ENCODE results near the gene RSAD1. TPM values are rescaled to one million over a fixed set of nuclear protein-coding genes. Genes with fewer than 3 reads are reported as not detected.

RSAD1 gene
- total RNA-seq, 1 donor = 31.0 TPM

GRCh38 chr17:50488880-50489279, 10.2 kb downstream of the RSAD1 start:
- DNase-seq (ENCODE audit: low read depth in 2 of 3, low spot score in 2 of 3) = no peak

GRCh38 chr17:50491505-50491904, 12.8 kb downstream of the RSAD1 start:
- no peak for DNase-seq (ENCODE audit: low read depth in 2 of 3, low spot score in 2 of 3)

- no peak for DNase-seq (ENCODE audit: low read depth in 2 of 3, low spot score in 2 of 3)
These were observed 13.6 kb downstream of the RSAD1 start for GRCh38 chr17:50492214-50492613.

GRCh38 chr17:50493744-50494143, 15.1 kb downstream of the RSAD1 start:
- DNase-seq (ENCODE audit: low read depth in 2 of 3, low spot score in 2 of 3) = no peak

- no peak for DNase-seq (ENCODE audit: low read depth in 2 of 3, low spot score in 2 of 3)
These were observed 16.7 kb downstream of the RSAD1 start for GRCh38 chr17:50495217-50495823.

GRCh38 chr17:50495918-50496317, 17.3 kb downstream of the RSAD1 start:
- no peak for DNase-seq (ENCODE audit: low read depth in 2 of 3, low spot score in 2 of 3)

- no peak for DNase-seq (ENCODE audit: low read depth in 2 of 3, low spot score in 2 of 3)
These were observed 19.6 kb downstream of the RSAD1 start for GRCh38 chr17:50498021-50498874.

GRCh38 chr17:50499270-50499669, 20.6 kb downstream of the RSAD1 start:
- DNase-seq (ENCODE audit: low read depth in 2 of 3, low spot score in 2 of 3) = no peak

GRCh38 chr17:50499721-50500120, 21.1 kb downstream of the RSAD1 start:
- no peak for DNase-seq (ENCODE audit: low read depth in 2 of 3, low spot score in 2 of 3)

- DNase-seq (ENCODE audit: low read depth in 2 of 3, low spot score in 2 of 3) = peak in 1 of 3 donors; percentile 49
These were observed 22.4 kb downstream of the RSAD1 start for GRCh38 chr17:50501054-50501453.

GRCh38 chr17:50502301-50502990, 23.8 kb downstream of the RSAD1 start:
- DNase-seq (ENCODE audit: low read depth in 2 of 3, low spot score in 2 of 3) = no peak

- DNase-seq (ENCODE audit: low read depth in 2 of 3, low spot score in 2 of 3) = no peak
These were observed 27.0 kb downstream of the RSAD1 start for GRCh38 chr17:50505591-50506130.

- DNase-seq (ENCODE audit: low read depth in 2 of 3, low spot score in 2 of 3) = no peak
These were observed 27.6 kb downstream of the RSAD1 start for GRCh38 chr17:50506298-50506697.

GRCh38 chr17:50507871-50508572, 29.4 kb downstream of the RSAD1 start, which contains the start of gene MYCBPAP:
Gene MYCBPAP, plus strand, starts transcription at chr17:50508439. Its CDS starts 236 bp downstream, at chr17:50508675.
- DNase-seq (ENCODE audit: low read depth in 2 of 3, low spot score in 2 of 3) = peak; percentile 69 to 90 (median 90)

- DNase-seq (ENCODE audit: low read depth in 2 of 3, low spot score in 2 of 3) = no peak
These were observed 30.2 kb downstream of the RSAD1 start for GRCh38 chr17:50508573-50509460.

- DNase-seq (ENCODE audit: low read depth in 2 of 3, low spot score in 2 of 3) = peak in 1 of 3 donors; percentile 21
These were observed 32.4 kb downstream of the RSAD1 start for GRCh38 chr17:50511058-50511457.

GRCh38 chr17:50513495-50513894, 34.8 kb downstream of the RSAD1 start:
- no peak for DNase-seq (ENCODE audit: low read depth in 2 of 3, low spot score in 2 of 3)

- no peak for DNase-seq (ENCODE audit: low read depth in 2 of 3, low spot score in 2 of 3)
These were observed 35.7 kb downstream of the RSAD1 start for GRCh38 chr17:50514388-50514787.

GRCh38 chr17:50514936-50515702, 36.5 kb downstream of the RSAD1 start:
- DNase-seq (ENCODE audit: low read depth in 2 of 3, low spot score in 2 of 3) = no peak

Measured in hematopoietic multipotent progenitor cell (in vitro differentiated cells).